Pancreas (tissue), 10 donors: ENCODE data around the gene ST6GALNAC5. TPM values are rescaled to one million over a fixed set of nuclear protein-coding genes. Genes with fewer than 3 reads are reported as not detected.

Experiments used
- ATAC-seq, 4 donors: fragments of 200-7000 bp; cut with Tn5 transposase; one replicate each; pipeline versions ENCODE4 v1.8.0 to v1.9.1; 2020; ENCODE audit warnings: mild to moderate bottlenecking in 4 of 4, moderate library complexity in 4 of 4
- DNase-seq, 6 donors: peaks; one replicate each; pipeline ENCODE4 v3.0.0-alpha.2; 2020
- FAIRE-seq: peaks from 2 replicates; lab custom pipeline; 2012; peaks lifted over from hg19 to GRCh38; lab: Jason Lieb, UNC
- H3K27ac ChIP-seq, 4 donors: fragments of 200-600 bp; sonication (generic); 1 replicate in 3 of 4; 2 replicates in 1 of 4; pipeline versions ENCODE4 v1.5.0 to v1.8.0; 2020
- H3K27me3 ChIP-seq, 4 donors: fragments of 200-600 bp; one replicate each; pipeline ENCODE4 v1.8.0; 2021
- H3K36me3 ChIP-seq, 3 donors: fragments of 200-600 bp; sonication (generic) in 1 of 3; one replicate each; pipeline versions ENCODE4 v1.5.0 to v1.8.0; 2020 to 2021
- H3K4me1 ChIP-seq, 3 donors: fragments of 200-600 bp; one replicate each; pipeline ENCODE4 v1.8.0; 2021
- H3K4me3 ChIP-seq, 4 donors: fragments of 200-600 bp; sonication (generic) in 2 of 4; one replicate each; pipeline versions ENCODE4 v1.5.0 to v1.8.0; 2020 to 2021
- H3K9me3 ChIP-seq, 4 donors: fragments of 200-600 bp; one replicate each; pipeline ENCODE4 v1.8.0; 2021
- CTCF ChIP-seq, 4 donors: fragments of 200-600 bp; sonication (generic) in 3 of 4; IDR thresholded peaks; one replicate each; pipeline versions ENCODE4 v1.5.0 to v1.8.0; 2021; ENCODE audit warnings: antibody characterized with exemption in 4 of 4
- WGBS, 2 donors: extraction: QIAGEN DNeasy Blood & Tissue Kit; methylation state at CpG; one replicate each; pipeline ENCODE4 v1.1.7; 2013; 5-methylcytosine and 5-hydroxymethylcytosine counted together
- intact Hi-C, 3 donors: fragments of 100-400 bp; cut with DNase I; formaldehyde crosslinking; loops; one replicate each; pipeline versions ENCODE4 v1.11.1 to v1.14.2; 2022
- polyA plus RNA-seq, 2 donors: library from polyadenylated mRNA; stranded (reverse); fragments of 200-250 nt; gene quantifications; one replicate each; pipeline ENCODE4 v1.2.3, GENCODE V29; 2013
- total RNA-seq, 6 donors: library from RNA; stranded (reverse); fragmentation: NEBNext Ultra II Directional in 4 of 6; extraction: Animal tissue kit (Norgen Biotek cat#: 25700) in 4 of 6; gene quantifications; one replicate each; pipeline versions ENCODE4 v1.2.1 to v1.2.4, GENCODE V29; 2021 to 2023
- donor health status: healthy with polysubstance abuse.
- donor health status: DM: no; HTN: no; CAD: no; lungs with moderate emphysema.
- donor health status: DM: no; HTN: no; CAD: no.
- donor health status: control.
- donor health status: control.
- donor health status: Bipolar disorder and iron deficiency.
- donor health status: DM: yes; HTN: yes; CAD: no.
- donor health status: DM: no; HTN: no; CAD: no.
- donor health status: DM: no; HTN: no; CAD: no.
- donor health status: DM: yes; HTN: yes; CAD: no.

ST6GALNAC5 gene
- total and polyA plus RNA-seq, 8 donors, result 0.20 to 3.1 (median 0.55) TPM

DNA sequence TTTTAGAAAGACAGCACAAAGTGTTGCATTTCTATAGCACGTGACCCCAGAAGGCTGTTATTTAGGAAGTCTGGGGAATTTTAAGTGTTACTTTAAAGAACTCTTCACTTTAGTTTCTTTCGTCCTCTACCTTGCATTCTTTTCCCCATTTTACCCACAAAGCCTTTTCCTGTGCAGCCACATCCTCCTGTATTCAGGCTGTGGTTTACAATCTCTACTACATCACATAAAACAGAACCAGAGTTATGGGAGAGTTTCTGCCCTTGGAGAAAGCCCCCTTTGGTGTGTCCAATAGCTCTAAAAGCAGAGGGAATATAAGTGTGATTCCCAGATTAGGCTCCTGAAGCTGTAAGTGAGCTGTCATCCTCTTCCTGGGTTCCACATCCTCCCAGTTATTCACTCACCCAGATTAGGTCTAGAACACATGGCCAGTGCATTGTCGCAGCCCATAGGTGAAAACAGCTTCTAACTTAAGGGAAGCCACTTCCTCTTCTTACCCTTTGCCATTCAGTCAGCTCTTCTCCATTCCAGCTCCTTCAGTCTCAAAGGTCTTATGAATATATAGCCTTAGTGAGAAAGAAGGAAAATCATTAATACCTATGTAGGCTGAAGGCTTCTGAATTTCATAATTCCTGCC lies 180.8 kb downstream of the ST6GALNAC5 start:
- DNase-seq (no peak), ATAC-seq (no peak), FAIRE-seq (no peak)
- H3K4me1 ChIP-seq, result no peaks in the 10 kb centered on the region
- intact Hi-C loops, result no loop called here
- no peaks in the 10 kb centered on the region for H3K9me3 ChIP-seq
- no peak overlapping the region for H3K27ac ChIP-seq
- no peak for TF ChIP-seq CTCF (IDR thresholded peaks at IDR 0.05)
- no peaks in the 10 kb centered on the region for H3K27me3 ChIP-seq
- no peak overlapping the region for H3K4me3 ChIP-seq
- WGBS, 2 donors, result 68 to 69% methylated on average over 3 of the region's 3 CpGs
- no peaks in the 10 kb centered on the region for H3K36me3 ChIP-seq

- no peak overlapping the region for H3K4me3 ChIP-seq
- TF ChIP-seq CTCF (IDR thresholded peaks at IDR 0.05), result no peak
- FAIRE-seq (no peak), DNase-seq (no peak), ATAC-seq (no peak)
- no peaks in the 10 kb centered on the region for H3K27me3 ChIP-seq
- H3K4me1 ChIP-seq, result no peaks in the 10 kb centered on the region
- intact Hi-C loops, result no loop called here
- 37 to 50% methylated on average over 1 of the region's 1 CpG for WGBS, 2 donors
- H3K9me3 ChIP-seq, result no peaks in the 10 kb centered on the region
- H3K36me3 ChIP-seq, result no peaks in the 10 kb centered on the region
- H3K27ac ChIP-seq, result no peak overlapping the region
Observed at GRCh38 chr1:77048615-77049005, 181.3 kb downstream of the ST6GALNAC5 start.

DNA sequence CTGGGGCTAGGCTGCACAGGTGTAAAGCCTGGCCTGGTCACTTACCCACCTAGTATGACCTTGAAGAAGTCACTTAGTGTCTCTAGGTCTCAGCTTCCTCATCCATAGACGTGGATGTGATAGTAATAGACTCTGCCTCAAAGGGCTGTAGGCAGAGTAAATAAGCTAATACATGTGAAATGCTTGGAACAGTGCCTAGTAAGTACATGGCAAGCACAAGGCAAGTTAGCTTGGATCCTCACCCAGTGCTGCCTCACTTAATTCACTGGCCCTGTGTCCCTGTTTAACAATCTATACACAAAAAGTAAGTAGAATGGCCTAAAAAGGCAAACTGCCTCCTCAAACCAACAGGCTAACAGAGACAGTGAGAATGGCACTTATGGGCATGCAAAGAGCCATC lies 184.1 kb downstream of the ST6GALNAC5 start:
- H3K36me3 ChIP-seq, result no peaks in the 10 kb centered on the region
- no peak overlapping the region for H3K4me3 ChIP-seq
- FAIRE-seq, result no peak
- ATAC-seq, result no peak
- H3K9me3 ChIP-seq, result no peaks in the 10 kb centered on the region
- no peak for TF ChIP-seq CTCF (IDR thresholded peaks at IDR 0.05)
- intact Hi-C loops, result no loop called here
- no peak for DNase-seq
- H3K27me3 ChIP-seq, result no peaks in the 10 kb centered on the region
- no peaks in the 10 kb centered on the region for H3K4me1 ChIP-seq
- no peak overlapping the region for H3K27ac ChIP-seq
- WGBS, 2 donors, result 27 to 31% methylated on average over 1 of the region's 1 CpG

- H3K4me1 ChIP-seq, result no peaks in the 10 kb centered on the region
- H3K4me3 ChIP-seq, result no peak overlapping the region
- ATAC-seq, result no peak
- no peaks in the 10 kb centered on the region for H3K36me3 ChIP-seq
- no peak for DNase-seq
- H3K9me3 ChIP-seq, result no peaks in the 10 kb centered on the region
- FAIRE-seq, result no peak
- H3K27ac ChIP-seq, result no peak overlapping the region
- no peak for TF ChIP-seq CTCF (IDR thresholded peaks at IDR 0.05)
- intact Hi-C loops, result no loop called here
- no peaks in the 10 kb centered on the region for H3K27me3 ChIP-seq
- 78 to 86% methylated on average over 7 of the region's 7 CpGs for WGBS, 2 donors
Observed at GRCh38 chr1:77056525-77056924, 189.2 kb downstream of the ST6GALNAC5 start.

DNA sequence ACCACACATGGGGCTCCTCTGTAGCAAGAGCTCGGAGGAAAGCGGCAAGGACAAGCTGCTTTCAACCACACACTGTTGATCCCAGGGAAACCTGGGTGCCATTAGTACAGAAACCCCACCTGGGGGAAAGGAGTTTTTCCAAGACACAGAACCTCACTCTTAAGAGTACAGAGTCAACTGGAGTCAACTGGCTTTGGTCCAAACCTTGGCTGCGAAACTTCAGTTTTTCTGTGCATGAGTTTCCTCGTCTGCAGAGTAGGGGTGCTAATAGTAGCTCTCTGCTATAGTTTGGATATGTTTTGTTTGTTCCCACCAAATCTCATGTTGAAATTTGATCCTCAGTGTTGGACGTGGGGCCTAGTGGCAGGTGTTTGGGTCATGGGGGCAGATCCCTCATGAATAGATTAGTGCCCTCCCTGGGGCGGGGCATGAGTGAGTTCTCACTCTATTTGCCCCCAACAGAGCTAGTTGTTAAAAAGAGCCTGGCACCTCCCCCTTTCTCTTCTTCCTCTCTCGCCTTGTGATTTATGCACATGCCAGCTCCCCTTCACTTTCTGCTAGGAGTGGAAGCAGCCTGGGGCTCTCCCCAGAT lies 190.8 kb downstream of the ST6GALNAC5 start:
- no peak for DNase-seq
- no peak overlapping the region for H3K4me3 ChIP-seq
- H3K36me3 ChIP-seq, result no peaks in the 10 kb centered on the region
- no peaks in the 10 kb centered on the region for H3K9me3 ChIP-seq
- no peak for TF ChIP-seq CTCF (IDR thresholded peaks at IDR 0.05)
- no peak for FAIRE-seq
- WGBS, 2 donors, result 68 to 78% methylated on average over 7 of the region's 7 CpGs
- intact Hi-C loops, result no loop called here
- H3K27me3 ChIP-seq, result no peaks in the 10 kb centered on the region
- no peaks in the 10 kb centered on the region for H3K4me1 ChIP-seq
- no peak overlapping the region for H3K27ac ChIP-seq
- ATAC-seq, result no peak
